Smooth muscle cell (in vitro differentiated cells): ENCODE measurements around the gene PDE4D. TPM values are rescaled to one million over a fixed set of nuclear protein-coding genes. Genes with fewer than 3 reads are reported as not detected.
A peak's percentile ranks its signal among the peaks of the same experiment; 100 is the strongest.

Experiments
- DNase-seq: peaks from one replicate; lab custom pipeline; 2025; ENCODE audit not compliant: unreplicated experiment; lab: John Stamatoyannopoulos, UW
- H2AFZ ChIP-seq: fragments of 200-600 bp; sonication (generic); 2 replicates; pipeline ENCODE4 v1.6.0; 2016; ENCODE audit warnings: antibody characterized with exemption, low read depth, mild to moderate bottlenecking
- H3F3A ChIP-seq: fragments of 200-600 bp; sonication (generic); 2 replicates; pipeline ENCODE4 v1.6.0; 2017; ENCODE audit warnings: antibody characterized with exemption, low read depth
- H3K27ac ChIP-seq: fragments of 200-600 bp; sonication (generic); 2 replicates; pipeline ENCODE4 v1.5.1; 2016; ENCODE audit warnings: low read depth, mild to moderate bottlenecking
- H3K27me3 ChIP-seq: fragments of 200-600 bp; sonication (generic); 2 replicates; pipeline ENCODE4 v1.6.1; 2016; ENCODE audit warnings: low read depth, mild to moderate bottlenecking
- H3K36me3 ChIP-seq: fragments of 200-600 bp; sonication (generic); 2 replicates; pipeline ENCODE4 v1.5.1; 2016; ENCODE audit warnings: low read depth
- H3K4me1 ChIP-seq: fragments of 200-600 bp; sonication (generic); 2 replicates; pipeline ENCODE4 v1.5.1; 2016; ENCODE audit warnings: low read depth
- H3K4me2 ChIP-seq: fragments of 200-600 bp; sonication (generic); 2 replicates; pipeline ENCODE4 v1.6.0; 2016; ENCODE audit warnings: mild to moderate bottlenecking
- H3K4me3 ChIP-seq: fragments of 200-600 bp; sonication (generic); 2 replicates; pipeline ENCODE4 v1.5.1; 2016; ENCODE audit warnings: mild to moderate bottlenecking
- H3K79me2 ChIP-seq: fragments of 200-600 bp; sonication (generic); 2 replicates; pipeline ENCODE4 v1.6.0; 2016; ENCODE audit warnings: low read depth, mild to moderate bottlenecking
- H3K9ac ChIP-seq: fragments of 200-600 bp; sonication (generic); 2 replicates; pipeline ENCODE4 v1.6.0; 2016; ENCODE audit warnings: low read depth
- H3K9me3 ChIP-seq: fragments of 200-600 bp; sonication (generic); replicated peaks from 2 replicates; pipeline ENCODE4 v1.5.1; 2016; ENCODE audit warnings: low read depth
- H4K20me1 ChIP-seq: fragments of 200-600 bp; sonication (generic); 2 replicates; pipeline ENCODE4 v1.6.0; 2016; ENCODE audit warnings: low read depth
- CTCF ChIP-seq: fragments of 200-600 bp; sonication (generic); IDR thresholded peaks from 2 replicates; pipeline ENCODE4 v1.5.1; 2017; ENCODE audit warnings: borderline replicate concordance, mild to moderate bottlenecking, antibody characterized with exemption; ENCODE audit not compliant: insufficient read depth, poor library complexity, severe bottlenecking
- WGBS: methylation state at CpG from one replicate; pipeline ENCODE4 v1.1.7; 2016; ENCODE audit warnings: low lambda C conversion rate; 5-methylcytosine and 5-hydroxymethylcytosine counted together
- polyA plus RNA-seq: library from polyadenylated mRNA; unstranded; fragments of >200 nt; fragmentation: Nextera tagmentation; extraction: Ambion mirVana; gene quantifications from 2 replicates; pipeline ENCODE4 v1.2.1, GENCODE V29; 2016
- total RNA-seq: library from RNA; depleted of rRNA; stranded (reverse); fragments of >200 nt; gene quantifications from 2 replicates; pipeline ENCODE4 v1.2.3, GENCODE V29; 2014

The PDE4D gene
- total and polyA plus RNA-seq, 2 experiments from 2014 or later = 16.4 to 61.0 TPM

GRCh38 chr5:59615272-59615671 is 278.3 kb downstream of the PDE4D start:
- H3F3A ChIP-seq = no peaks in the 10 kb centered on the region
- TF ChIP-seq CTCF = no peak
- H3K4me3 ChIP-seq = no peak overlapping the region
- H3K79me2 ChIP-seq = no peaks in the 10 kb centered on the region
- no peak overlapping the region for H3K4me2 ChIP-seq
- H3K27me3 ChIP-seq = no peaks in the 10 kb centered on the region
- H3K9me3 ChIP-seq = no peaks in the 10 kb centered on the region
- DNase-seq = no peak
- peak overlapping the region; percentile 27 for H3K27ac ChIP-seq
- WGBS = 74% methylated on average over 1 of the region's 1 CpG
- H2AFZ ChIP-seq = no peak overlapping the region
- H3K9ac ChIP-seq = no peak overlapping the region
- peaks cover 37% of the 10 kb centered on the region for H4K20me1 ChIP-seq
- H3K36me3 ChIP-seq = no peaks in the 10 kb centered on the region
- no peaks in the 10 kb centered on the region for H3K4me1 ChIP-seq

GRCh38 chr5:59609501-59610265 is 283.8 kb downstream of the PDE4D start:
- H3K36me3 ChIP-seq = no peaks in the 10 kb centered on the region
- no peak overlapping the region for H2AFZ ChIP-seq
- TF ChIP-seq CTCF = no peak
- H3K4me2 ChIP-seq = no peak overlapping the region
- H3K79me2 ChIP-seq = peaks cover 3% of the 10 kb centered on the region
- H3K9ac ChIP-seq = no peak overlapping the region
- WGBS = 86% methylated on average over 4 of the region's 4 CpGs
- DNase-seq = no peak
- H3K4me3 ChIP-seq = no peak overlapping the region
- peaks cover 53% of the 10 kb centered on the region for H4K20me1 ChIP-seq
- no peaks in the 10 kb centered on the region for H3F3A ChIP-seq
- H3K27me3 ChIP-seq = no peaks in the 10 kb centered on the region
- no peak overlapping the region for H3K27ac ChIP-seq
- H3K9me3 ChIP-seq = no peaks in the 10 kb centered on the region
- H3K4me1 ChIP-seq = no peaks in the 10 kb centered on the region

GRCh38 chr5:59608745-59609144 is 284.8 kb downstream of the PDE4D start:
- Histone ChIP-seq H3K27ac (peak overlapping the region; percentile 20), H4K20me1 (peaks cover 52% of the 10 kb centered on the region), H3K9me3 (no peaks in the 10 kb centered on the region), H3K4me2 (peak overlapping the region; percentile 29), H3K36me3 (no peaks in the 10 kb centered on the region), H3K79me2 (peaks cover 3% of the 10 kb centered on the region), H3F3A (no peaks in the 10 kb centered on the region), H3K4me1 (no peaks in the 10 kb centered on the region), H2AFZ (no peak overlapping the region), H3K27me3 (no peaks in the 10 kb centered on the region), H3K4me3 (no peak overlapping the region), H3K9ac (no peak overlapping the region)
- no peak for DNase-seq
- no peak for TF ChIP-seq CTCF
- WGBS = 7% methylated on average over 2 of the region's 2 CpGs

- H3F3A ChIP-seq = no peaks in the 10 kb centered on the region
- DNase-seq = no peak
- H3K4me3 ChIP-seq = no peak overlapping the region
- no peaks in the 10 kb centered on the region for H3K27me3 ChIP-seq
- 87% methylated on average over 4 of the region's 4 CpGs for WGBS
- H3K9me3 ChIP-seq = no peaks in the 10 kb centered on the region
- H3K9ac ChIP-seq = no peak overlapping the region
- no peak overlapping the region for H3K27ac ChIP-seq
- H2AFZ ChIP-seq = no peak overlapping the region
- peaks cover 52% of the 10 kb centered on the region for H4K20me1 ChIP-seq
- no peaks in the 10 kb centered on the region for H3K4me1 ChIP-seq
- no peak overlapping the region for H3K4me2 ChIP-seq
- peaks cover 9% of the 10 kb centered on the region for H3K79me2 ChIP-seq
- TF ChIP-seq CTCF = no peak
- H3K36me3 ChIP-seq = no peaks in the 10 kb centered on the region
Measured at GRCh38 chr5:59607138-59607765, 286.3 kb downstream of the PDE4D start.
